DND-41 (cell line): ENCODE data around the gene CLDN19.

Source experiments
- ATAC-seq: fragments of 200-7000 bp; cut with Tn5 transposase; 3 replicates; pipeline ENCODE4 v1.9.1; 2021; ENCODE audit warnings: low read depth; ENCODE audit not compliant: insufficient read depth
- DNase-seq: peaks from one replicate; pipeline ENCODE4 v3.0.0-alpha.2; 2020
- H2AFZ ChIP-seq: 2 replicates; pipeline ENCODE4 v1.6.0; 2012; ENCODE audit warnings: low read depth, low read length
- H3K27ac ChIP-seq: 2 replicates; pipeline ENCODE4 v1.5.1; 2012; ENCODE audit warnings: low read length, inconsistent platforms
- H3K27me3 ChIP-seq: fragments of 200-600 bp; sonication (generic); 2 replicates; pipeline ENCODE4 v1.6.0; 2012; ENCODE audit warnings: low read length, mild to moderate bottlenecking, inconsistent platforms; ENCODE audit not compliant: insufficient read depth, poor library complexity
- H3K36me3 ChIP-seq: 2 replicates; pipeline ENCODE4 v1.5.1; 2012; ENCODE audit warnings: low read length, inconsistent platforms; ENCODE audit not compliant: insufficient read depth
- H3K4me1 ChIP-seq: 2 replicates; pipeline ENCODE4 v1.5.1; 2012; ENCODE audit warnings: mild to moderate bottlenecking, low read length; ENCODE audit not compliant: insufficient read depth
- H3K4me2 ChIP-seq: 2 replicates; pipeline ENCODE4 v1.6.0; 2012; ENCODE audit warnings: mild to moderate bottlenecking, moderate library complexity, low read length, inconsistent platforms; ENCODE audit not compliant: insufficient read depth
- H3K4me3 ChIP-seq, 2 experiments: fragments of 200-600 bp in 1 of 2; shearing (Covaris generic) in 1 of 2; 2 replicates each; pipeline ENCODE4 v1.5.1; 2012 to 2016; ENCODE audit warnings: inconsistent platforms in 2 of 2, low read length in 2 of 2, mild to moderate bottlenecking in 2 of 2, low read depth in 1 of 2, moderate library complexity in 1 of 2
- H3K79me2 ChIP-seq: 2 replicates; pipeline ENCODE4 v1.6.0; 2012; ENCODE audit warnings: low read length, inconsistent platforms; ENCODE audit not compliant: insufficient read depth
- H3K9ac ChIP-seq: 2 replicates; pipeline ENCODE4 v1.6.0; 2012; ENCODE audit warnings: low read depth, mild to moderate bottlenecking, inconsistent platforms, low read length, moderate library complexity
- H3K9me3 ChIP-seq: 2 replicates; pipeline ENCODE4 v1.5.1; 2012; ENCODE audit warnings: low read length, moderate library complexity, mild to moderate bottlenecking, inconsistent platforms; ENCODE audit not compliant: insufficient read depth, severe bottlenecking
- H4K20me1 ChIP-seq: 2 replicates; pipeline ENCODE4 v1.6.0; 2012; ENCODE audit warnings: low read length; ENCODE audit not compliant: insufficient read depth
- EZH2 ChIP-seq: IDR thresholded peaks from 3 replicates; pipeline ENCODE4 v1.6.1; 2012; ENCODE audit warnings: borderline replicate concordance, low read depth, mild to moderate bottlenecking, moderate library complexity, low read length, inconsistent platforms; ENCODE audit not compliant: severe bottlenecking
- TF ChIP-seq, protein P1 (sequence below): IDR thresholded peaks from 2 replicates; pipeline ENCODE4 v1.5.1; 2012; ENCODE audit warnings: borderline replicate concordance, low read length, moderate library complexity, mild to moderate bottlenecking; ENCODE audit not compliant: poor library complexity, severe bottlenecking; ENCODE audit errors: extremely low read depth

Gene CLDN19, protein sequence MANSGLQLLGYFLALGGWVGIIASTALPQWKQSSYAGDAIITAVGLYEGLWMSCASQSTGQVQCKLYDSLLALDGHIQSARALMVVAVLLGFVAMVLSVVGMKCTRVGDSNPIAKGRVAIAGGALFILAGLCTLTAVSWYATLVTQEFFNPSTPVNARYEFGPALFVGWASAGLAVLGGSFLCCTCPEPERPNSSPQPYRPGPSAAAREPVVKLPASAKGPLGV

DNA sequence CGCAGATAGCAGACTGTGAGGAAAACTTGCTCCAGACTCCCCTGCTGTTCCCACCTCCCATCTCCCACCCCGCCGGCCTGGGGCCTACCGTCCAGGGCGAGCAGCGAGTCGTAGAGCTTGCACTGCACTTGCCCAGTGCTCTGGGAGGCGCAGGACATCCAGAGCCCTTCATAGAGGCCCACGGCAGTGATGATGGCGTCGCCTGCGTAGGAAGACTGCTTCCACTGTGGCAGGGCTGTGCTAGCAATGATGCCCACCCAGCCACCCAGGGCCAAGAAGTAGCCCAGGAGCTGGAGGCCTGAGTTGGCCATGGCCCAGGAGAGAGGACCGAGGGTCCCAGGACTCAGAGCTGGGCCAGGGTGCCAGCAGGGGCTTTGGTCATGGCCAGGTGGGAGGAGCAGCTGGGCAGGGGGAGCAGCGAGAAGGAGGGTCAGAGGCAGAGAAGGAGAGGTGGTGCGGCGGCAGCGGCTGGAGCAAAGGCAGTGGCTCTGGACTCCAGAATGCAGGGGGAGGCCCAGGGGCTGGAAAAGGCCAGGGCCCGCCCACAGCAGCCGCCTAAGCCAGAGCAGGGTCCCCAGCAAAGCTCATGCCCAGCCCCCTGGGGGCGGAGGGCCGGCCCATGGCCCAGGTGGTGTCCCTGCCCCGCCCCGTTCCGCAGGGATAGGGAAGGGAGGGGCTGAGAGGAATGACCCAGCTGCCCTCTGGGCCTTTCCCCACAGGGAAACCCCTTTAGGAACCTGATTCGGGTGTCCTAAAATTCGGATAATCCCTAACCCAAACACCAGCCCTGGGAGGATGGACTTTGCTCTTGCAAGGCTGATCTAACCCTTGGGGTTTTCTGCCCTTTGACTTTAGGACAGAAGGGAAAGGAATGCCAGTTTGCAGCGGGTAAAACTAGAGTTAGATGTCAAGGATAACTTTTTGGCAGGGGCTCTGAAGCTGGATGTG is at the start of gene CLDN19:
Gene CLDN19, minus strand, starts transcription at position 484 of the 948 bp plus-strand sequence. Its CDS starts 173 bp downstream, at position 311.
- TF ChIP-seq EZH2, result no peak
- TF ChIP-seq, protein P1, sequence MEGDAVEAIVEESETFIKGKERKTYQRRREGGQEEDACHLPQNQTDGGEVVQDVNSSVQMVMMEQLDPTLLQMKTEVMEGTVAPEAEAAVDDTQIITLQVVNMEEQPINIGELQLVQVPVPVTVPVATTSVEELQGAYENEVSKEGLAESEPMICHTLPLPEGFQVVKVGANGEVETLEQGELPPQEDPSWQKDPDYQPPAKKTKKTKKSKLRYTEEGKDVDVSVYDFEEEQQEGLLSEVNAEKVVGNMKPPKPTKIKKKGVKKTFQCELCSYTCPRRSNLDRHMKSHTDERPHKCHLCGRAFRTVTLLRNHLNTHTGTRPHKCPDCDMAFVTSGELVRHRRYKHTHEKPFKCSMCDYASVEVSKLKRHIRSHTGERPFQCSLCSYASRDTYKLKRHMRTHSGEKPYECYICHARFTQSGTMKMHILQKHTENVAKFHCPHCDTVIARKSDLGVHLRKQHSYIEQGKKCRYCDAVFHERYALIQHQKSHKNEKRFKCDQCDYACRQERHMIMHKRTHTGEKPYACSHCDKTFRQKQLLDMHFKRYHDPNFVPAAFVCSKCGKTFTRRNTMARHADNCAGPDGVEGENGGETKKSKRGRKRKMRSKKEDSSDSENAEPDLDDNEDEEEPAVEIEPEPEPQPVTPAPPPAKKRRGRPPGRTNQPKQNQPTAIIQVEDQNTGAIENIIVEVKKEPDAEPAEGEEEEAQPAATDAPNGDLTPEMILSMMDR, result no peak
- H3K9me3 ChIP-seq, result no peaks in the 10 kb centered on the region
- H3K27me3 ChIP-seq, result no peaks in the 10 kb centered on the region
- no peak for DNase-seq
- no peak within 1 kb of the TSS for H3K4me2 ChIP-seq
- H3K4me3 ChIP-seq, result no peak within 1 kb of the TSS
- no peaks in the 10 kb centered on the region for H4K20me1 ChIP-seq
- no peak within 1 kb of the TSS for H3K27ac ChIP-seq
- no peak within 1 kb of the TSS for H2AFZ ChIP-seq
- H3K4me1 ChIP-seq, result no peaks in the 10 kb centered on the region
- ATAC-seq, result no peak
- H3K9ac ChIP-seq, result no peak within 1 kb of the TSS
- H3K36me3 ChIP-seq, result no peaks in the 10 kb centered on the region
- H3K79me2 ChIP-seq, result no peaks in the 10 kb centered on the region

DNA sequence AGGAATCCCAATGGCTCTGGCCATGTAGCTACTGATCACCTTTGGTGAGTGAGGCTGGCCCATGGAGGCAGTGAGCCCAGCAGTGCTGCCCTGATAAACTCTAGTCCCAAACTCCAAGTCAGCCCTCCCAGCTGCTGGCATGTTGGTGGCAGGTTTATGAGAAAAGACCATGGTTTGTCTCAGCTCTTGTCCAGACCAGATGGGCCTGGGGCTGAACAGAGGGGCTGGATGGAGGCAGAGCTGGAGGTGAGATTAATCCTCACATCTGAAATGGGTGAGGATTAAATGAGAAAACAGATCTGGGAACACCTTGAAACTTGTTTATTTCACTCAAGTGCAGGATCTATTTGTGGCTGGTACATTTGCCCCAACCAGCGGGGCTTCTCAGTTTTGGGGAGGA is 48.0 kb upstream of the CLDN19 start:
- Histone ChIP-seq H3K4me3 (no peak overlapping the region), H3K79me2 (no peaks in the 10 kb centered on the region), H3K36me3 (peaks cover under 1% of the 10 kb centered on the region; the same call in 1 of the 2 replicates), H2AFZ (no peak overlapping the region), H3K27me3 (no peaks in the 10 kb centered on the region), H3K9me3 (no peaks in the 10 kb centered on the region), H4K20me1 (no peaks in the 10 kb centered on the region), H3K27ac (no peak overlapping the region), H3K4me2 (no peak overlapping the region), H3K4me1 (no peaks in the 10 kb centered on the region), H3K9ac (no peak overlapping the region)
- no peak for TF ChIP-seq EZH2
- TF ChIP-seq, protein P1, result no peak
- DNase-seq, result no peak
- no peak for ATAC-seq

DNA sequence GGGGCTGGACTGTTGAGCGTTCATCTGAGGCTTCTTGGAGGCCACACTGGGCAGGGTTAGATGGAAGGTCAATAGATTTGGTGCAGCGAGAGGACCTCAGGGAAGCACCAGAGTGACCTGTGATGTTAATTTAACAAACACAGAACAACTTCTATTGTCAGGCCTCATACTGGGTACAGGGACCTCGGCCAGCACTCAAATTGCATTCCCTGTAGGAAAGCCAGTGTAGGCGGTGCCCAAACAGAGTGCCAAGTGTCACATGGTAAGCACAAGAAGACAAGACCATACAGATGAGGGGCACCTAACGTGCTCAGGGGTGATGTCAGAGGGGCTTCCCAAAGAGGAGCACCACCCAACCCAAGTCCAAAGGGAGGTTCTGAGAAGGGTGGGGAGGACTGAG is 46.1 kb upstream of the CLDN19 start:
- Histone ChIP-seq H3K27me3 (no peaks in the 10 kb centered on the region), H3K27ac (no peak overlapping the region), H3K79me2 (no peaks in the 10 kb centered on the region), H3K4me3 (no peak overlapping the region), H3K9ac (no peak overlapping the region), H3K9me3 (no peaks in the 10 kb centered on the region), H2AFZ (no peak overlapping the region), H3K4me1 (no peaks in the 10 kb centered on the region), H3K4me2 (no peak overlapping the region), H4K20me1 (no peaks in the 10 kb centered on the region), H3K36me3 (peaks cover 9% of the 10 kb centered on the region; the same call in 1 of the 2 replicates)
- DNase-seq, result no peak
- ATAC-seq, result no peak
- no peak for TF ChIP-seq EZH2
- TF ChIP-seq, protein P1, result no peak
